GM12878 (cell line): Measurements from ENCODE around the gene GRIK4. TPM values are rescaled to one million over a fixed set of nuclear protein-coding genes. Genes with fewer than 3 reads are reported as not detected.

ENCODE experiments used
- ATAC-seq: fragments of 200-7000 bp; cut with Tn5 transposase; 3 replicates; pipeline ENCODE4 v1.9.1; 2020; ENCODE audit warnings: mild to moderate bottlenecking, moderate library complexity
- BruUV-seq: library from RNA; stranded (reverse); fragments of 400-500 nt; replicated peaks from 2 replicates; lab custom pipeline; 2021; lab: Mats Ljungman, UMichigan
- CTCF ChIA-PET: fragments of 300-600 bp; sonication (Branson Sonifier 250); formaldehyde crosslinking; extraction: SDS; loops from one replicate; lab custom pipeline; 2021; ENCODE audit warnings: inconsistent platforms; lab: Yijun Ruan, JAX
- POLR2A ChIA-PET: fragments of 350-600 bp; formaldehyde crosslinking; extraction: SDS; loops from one replicate; lab custom pipeline; 2021; ENCODE audit warnings: inconsistent platforms; lab: Charles Lee
- RAD21 ChIA-PET: fragments of 300-600 bp; sonication (Branson Sonifier 250); formaldehyde crosslinking; loops from one replicate; lab custom pipeline; 2023; ENCODE audit warnings: antibody characterized with exemption; ENCODE audit not compliant: unreplicated experiment; lab: Charles Lee
- SMC1A ChIA-PET: fragments of 300-600 bp; sonication (Branson Sonifier 250); formaldehyde crosslinking; loops from one replicate; lab custom pipeline; 2023; ENCODE audit not compliant: unreplicated experiment, uncharacterized antibody; lab: Charles Lee
- DNase-seq: peaks from one replicate; pipeline ENCODE4 v3.0.0-alpha.2; 2011; ENCODE audit warnings: low read depth, low spot score
- FAIRE-seq: peaks from 3 replicates; lab custom pipeline; 2011; peaks lifted over from hg19 to GRCh38; lab: Jason Lieb, UNC
- H2AFZ ChIP-seq: 2 replicates; pipeline ENCODE4 v1.6.0; 2011; ENCODE audit warnings: low read depth, low read length, control low read depth; ENCODE audit not compliant: control insufficient read depth
- H3K27ac ChIP-seq: 2 replicates; pipeline ENCODE4 v1.5.1; 2011; ENCODE audit warnings: control low read depth; ENCODE audit not compliant: control insufficient read depth, insufficient read depth
- H3K27me3 ChIP-seq, 2 experiments: replicated peaks in 1 of 2; 2 replicates each; pipeline versions ENCODE4 v1.6.0 to v1.6.1; 2011; ENCODE audit warnings: low read length in 1 of 2; ENCODE audit not compliant: control insufficient read depth in 2 of 2, insufficient read depth in 2 of 2
- H3K36me3 ChIP-seq, 2 experiments: 2 replicates each; pipeline ENCODE4 v1.5.1; 2011; ENCODE audit warnings: low read length in 1 of 2; ENCODE audit not compliant: control insufficient read depth in 2 of 2, insufficient read depth in 2 of 2
- H3K4me1 ChIP-seq: 2 replicates; pipeline ENCODE4 v1.6.1; 2011; ENCODE audit warnings: mild to moderate bottlenecking, low read length, moderate library complexity, mixed read lengths; ENCODE audit not compliant: control insufficient read depth, insufficient read depth
- H3K4me2 ChIP-seq: 2 replicates; pipeline ENCODE4 v1.6.0; 2011; ENCODE audit warnings: control low read depth; ENCODE audit not compliant: control insufficient read depth, insufficient read depth
- H3K4me3 ChIP-seq: fragments of 200-600 bp; sonication (generic); 2 replicates; pipeline ENCODE4 v1.5.1; 2016
- H3K79me2 ChIP-seq: 2 replicates; pipeline ENCODE4 v1.6.0; 2011; ENCODE audit warnings: low read length; ENCODE audit not compliant: control insufficient read depth, insufficient read depth
- H3K9ac ChIP-seq: 2 replicates; pipeline ENCODE4 v1.8.0; 2011; ENCODE audit warnings: low read length, control low read depth, mixed read lengths; ENCODE audit not compliant: control insufficient read depth, insufficient read depth
- H3K9me3 ChIP-seq: replicated peaks from 3 replicates; pipeline ENCODE4 v1.5.1; 2011; ENCODE audit warnings: mild to moderate bottlenecking, low read length; ENCODE audit not compliant: control insufficient read depth, insufficient read depth
- H4K20me1 ChIP-seq: 2 replicates; pipeline ENCODE4 v1.6.0; 2011; ENCODE audit not compliant: control insufficient read depth, insufficient read depth
- BCL11A ChIP-seq: IDR thresholded peaks from 2 replicates; pipeline ENCODE4 v1.6.1; 2011; ENCODE audit warnings: low read depth, low read length
- HSF1 ChIP-seq: fragments of 150-350 bp; IDR thresholded peaks from 2 replicates; pipeline ENCODE4 v1.6.1; 2014; ENCODE audit warnings: mild to moderate bottlenecking, low read depth, low read length
- KAT2A ChIP-seq: conservative IDR thresholded peaks from 2 replicates; pipeline ENCODE4 v1.6.1; 2011; ENCODE audit warnings: low read depth, low read length; ENCODE audit not compliant: control insufficient read depth
- NR2F1 ChIP-seq: fragments of 450-650 bp; conservative IDR thresholded peaks from 2 replicates; pipeline ENCODE4 v1.6.1; 2017; ENCODE audit warnings: mild to moderate bottlenecking
- PAX8 ChIP-seq: fragments of 450-650 bp; IDR thresholded peaks from 2 replicates; pipeline ENCODE4 v1.6.1; 2017; ENCODE audit warnings: mild to moderate bottlenecking, moderate library complexity
- POLR2AphosphoS5 ChIP-seq: IDR thresholded peaks from 2 replicates; pipeline ENCODE4 v1.6.1; 2011; ENCODE audit warnings: mild to moderate bottlenecking, low read length, inconsistent platforms
- SRF ChIP-seq, 2 experiments: IDR thresholded peaks; 2 replicates each; pipeline ENCODE4 v1.6.1; 2011; ENCODE audit warnings: low read depth in 2 of 2, low read length in 2 of 2, mild to moderate bottlenecking in 1 of 2, moderate library complexity in 1 of 2
- SUPT20H ChIP-seq: IDR thresholded peaks from 2 replicates; pipeline ENCODE4 v1.6.1; 2011; ENCODE audit warnings: low read depth, mild to moderate bottlenecking, low read length, moderate library complexity, borderline replicate concordance; ENCODE audit not compliant: control insufficient read depth
- ZNF592 ChIP-seq: fragments of 450-650 bp; IDR thresholded peaks from 2 replicates; pipeline ENCODE4 v1.6.1; 2017; ENCODE audit warnings: mild to moderate bottlenecking, moderate library complexity
- WGBS: methylation state at CpG from one replicate; pipeline ENCODE4 v1.1.6; 2016; ENCODE audit warnings: low lambda C conversion rate; ENCODE audit not compliant: insufficient replicate concordance, insufficient coverage; ENCODE audit errors: missing lambda C conversion rate; 5-methylcytosine and 5-hydroxymethylcytosine counted together
- in situ Hi-C: fragments of 300-500 bp; cut with MboI; formaldehyde crosslinking; loops from 9 replicates; pipeline ENCODE4 v1.14.3; 2018; ENCODE audit warnings: mixed read lengths
- intact Hi-C: fragments of 100-400 bp; cut with micrococcal nuclease; formaldehyde crosslinking; loops from one replicate; pipeline ENCODE4 v1.14.2; 2022; ENCODE audit not compliant: unreplicated experiment
- polyA plus RNA-seq, 11 experiments: library from polyadenylated mRNA; depleted of rRNA in 4 of 11; unstranded in 6 of 11; stranded (reverse) in 5 of 11; fragments of >200 nt; fragmentation: Nextera tagmentation in 4 of 11; fragmentation: Illumina TruSeq in 1 of 11; extraction: Ambion mirVana in 4 of 11; extraction: Trizol in 1 of 11; gene quantifications; 1 replicate in 1 of 11; 2 replicates in 10 of 11; pipeline versions ENCODE4 v1.2.1 to v1.2.3, GENCODE V29; 2011 to 2016; ENCODE audit warnings: inconsistent platforms in 2 of 11, missing spikeins in 2 of 11, low read depth in 1 of 11
- total RNA-seq, 4 experiments: library from RNA; depleted of rRNA in 3 of 4; stranded (reverse); fragments of >200 nt in 3 of 4; fragmentation: Illumina TruSeq in 1 of 4; extraction: Trizol in 1 of 4; gene quantifications; 2 replicates each; pipeline versions ENCODE4 v1.2.1 to v1.2.3, GENCODE V29; 2013 to 2021

GRIK4 gene
- total and polyA plus RNA-seq, 10 of the 15 experiments (the other 5 are each of a cell fraction or from before 2014, with no cell fraction given): 0.33 to 3.6 (median 0.72) TPM

DNA sequence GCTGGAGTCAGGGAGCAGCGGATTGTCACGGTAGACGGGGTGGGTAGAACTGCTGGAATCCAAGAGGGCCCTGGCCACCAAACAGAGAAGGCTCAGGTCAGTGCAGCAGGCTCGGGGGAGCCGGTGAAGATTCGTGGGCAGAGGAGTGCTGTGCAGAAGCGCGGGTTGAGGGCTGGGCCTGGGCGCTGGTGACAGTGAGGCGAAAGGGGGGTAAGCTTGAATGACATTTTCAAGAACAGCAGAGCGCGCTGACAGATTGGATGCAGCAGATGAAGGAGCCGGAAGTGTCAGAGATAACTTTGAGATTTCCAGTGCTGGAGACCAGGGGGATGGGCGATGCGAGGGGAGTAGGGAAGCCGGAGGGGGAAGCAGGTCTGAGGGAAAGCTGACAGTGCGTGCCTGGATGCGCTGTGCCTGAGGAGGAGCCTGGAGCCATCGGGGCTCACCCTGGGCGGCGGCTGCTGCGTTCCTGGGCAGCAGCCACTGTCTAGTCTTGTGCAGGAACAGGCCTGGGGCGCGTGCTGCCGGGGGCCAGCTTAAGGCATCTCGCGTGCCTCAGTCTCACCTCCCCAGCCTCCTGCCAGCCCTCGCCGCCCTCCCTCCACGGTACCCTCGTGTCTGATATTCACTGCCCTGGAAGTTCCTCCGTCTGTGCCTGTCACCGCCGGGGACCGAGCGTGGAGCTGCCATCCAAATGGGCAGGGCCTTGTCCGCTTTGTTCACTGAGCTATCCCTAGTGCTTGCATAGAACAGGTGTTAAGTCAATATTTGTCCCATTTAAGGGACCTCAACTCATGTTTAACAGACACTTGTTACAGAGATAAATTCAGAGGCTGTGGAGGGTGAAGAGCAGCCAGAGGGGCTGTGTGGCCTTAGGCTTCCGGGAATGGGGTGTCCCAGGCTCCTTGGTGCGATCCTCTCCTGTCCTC lies 5.2 kb downstream of the GRIK4 start:
- Histone ChIP-seq H2AFZ (no peak overlapping the region), H3K4me2 (no peak overlapping the region), H3K4me1 (no peaks in the 10 kb centered on the region), H3K79me2 (no peaks in the 10 kb centered on the region), H3K36me3 (no peaks in the 10 kb centered on the region; a peak in 1 of 4 replicates), H3K27ac (no peak overlapping the region), H3K9me3 (no peaks in the 10 kb centered on the region), H3K4me3 (no peak overlapping the region), H4K20me1 (no peaks in the 10 kb centered on the region; the same call in 1 of the 2 replicates), H3K27me3 (no peaks in the 10 kb centered on the region), H3K9ac (no peak overlapping the region)
- no peak for DNase-seq
- ChIA-PET CTCF (interaction anchor here (1.6 to 2.4 kb wide), 2 partner anchors 168 to 180 kb away, joined by 5 to 10 read pairs; no protein-coding TSS in a partner anchor), SMC1A (interaction anchor here (1.4 kb wide), 1 partner anchor 113 kb away, joined by 3 read pairs; no protein-coding TSS in a partner anchor), POLR2A (no interaction called here), RAD21 (no interaction called here)
- no TSS peak for BruUV-seq
- intact Hi-C loops (no loop called here), in situ Hi-C loops (loop anchor here (10.0 kb wide), 1 partner anchor 168 kb away; no protein-coding TSS in a partner anchor)
- FAIRE-seq: no peak
- TF ChIP-seq PAX8: no peak
- no peak for ATAC-seq
- WGBS: 49% methylated on average over 39 of the region's 39 CpGs

- POLR2A ChIA-PET: no interaction called here
- Histone ChIP-seq H4K20me1 (no peaks in the 10 kb centered on the region; the same call in 1 of the 2 replicates), H3K79me2 (no peaks in the 10 kb centered on the region), H3K9me3 (no peaks in the 10 kb centered on the region), H3K4me2 (no peak overlapping the region), H3K4me3 (no peak overlapping the region), H3K27me3 (no peaks in the 10 kb centered on the region), H3K9ac (no peak overlapping the region), H3K27ac (no peak overlapping the region), H3K4me1 (no peaks in the 10 kb centered on the region), H2AFZ (no peak overlapping the region), H3K36me3 (no peaks in the 10 kb centered on the region; a peak in 1 of 4 replicates)
- intact Hi-C loops: no loop called here
- SMC1A ChIA-PET: interaction anchor here (1.4 kb wide), 1 partner anchor 112 kb away, joined by 3 read pairs; no protein-coding TSS in a partner anchor
- in situ Hi-C loops: loop anchor here (10.0 kb wide), 1 partner anchor 167 kb away; no protein-coding TSS in a partner anchor
- FAIRE-seq (no peak), ATAC-seq (no peak), DNase-seq (no peak)
- CTCF ChIA-PET: interaction anchor here (1.6 to 2.4 kb wide), 2 partner anchors 168 to 179 kb away, joined by 5 to 10 read pairs; no protein-coding TSS in a partner anchor
- 24% methylated on average over 13 of the region's 13 CpGs for WGBS
- RAD21 ChIA-PET: interaction anchor here (1.0 kb wide), 1 partner anchor 168 kb away, joined by 3 read pairs; no protein-coding TSS in a partner anchor
- BruUV-seq: no TSS peak
- TF ChIP-seq HSF1: no peak
- TF ChIP-seq POLR2AphosphoS5: no peak
- no peak for TF ChIP-seq ZNF592
- no peak for TF ChIP-seq KAT2A
- TF ChIP-seq SUPT20H: no peak
- no peak for TF ChIP-seq BCL11A
- TF ChIP-seq NR2F1: no peak
- TF ChIP-seq SRF (IDR thresholded peaks at IDR 0.05; ENCODE audit: low read depth in 2 of 2, low read length in 2 of 2): no peak
Measured at GRCh38 chr11:120517390-120517761, 5.8 kb downstream of the GRIK4 start.
